H54 (cell line): ENCODE results near the gene CTTN.

Source experiments
- DNase-seq: peaks from one replicate; pipeline ENCODE4 v3.0.0; 2011; ENCODE audit warnings: low spot score, mixed read lengths; ENCODE audit not compliant: insufficient read length
- FAIRE-seq: peaks from 3 replicates; lab custom pipeline; 2011; peaks lifted over from hg19 to GRCh38; lab: Jason Lieb, UNC
- POLR2A ChIP-seq: IDR thresholded peaks from 2 replicates; pipeline ENCODE4 v1.6.1; 2011; ENCODE audit warnings: low read depth, mild to moderate bottlenecking, low read length

The CTTN gene

GRCh38 chr11:70471254-70471653, 72.9 kb downstream of the CTTN start:
- DNase-seq: peak; percentile 44
- no peak for FAIRE-seq
- TF ChIP-seq POLR2A: no peak

- FAIRE-seq: no peak
- no peak for DNase-seq
- no peak for TF ChIP-seq POLR2A
Observed at GRCh38 chr11:70472240-70472639, 73.9 kb downstream of the CTTN start.

- FAIRE-seq (no peak), DNase-seq (no peak)
- TF ChIP-seq POLR2A: no peak
Observed at GRCh38 chr11:70473186-70473872, 75.0 kb downstream of the CTTN start.

- FAIRE-seq: no peak
- no peak for TF ChIP-seq POLR2A
- no peak for DNase-seq
Observed at GRCh38 chr11:70473873-70474690, 75.8 kb downstream of the CTTN start.

GRCh38 chr11:70474710-70475109, 76.4 kb downstream of the CTTN start:
- no peak for DNase-seq
- no peak for TF ChIP-seq POLR2A
- FAIRE-seq: no peak

GRCh38 chr11:70476669-70477068, 78.3 kb downstream of the CTTN start:
- no peak for FAIRE-seq

GRCh38 chr11:70477176-70477575, 78.8 kb downstream of the CTTN start:
- no peak for TF ChIP-seq POLR2A
- DNase-seq (no peak), FAIRE-seq (no peak)

More at GRCh38 chr11:70476669-70477068, 78.3 kb downstream of the CTTN start:
- no peak for DNase-seq
- TF ChIP-seq POLR2A: no peak

- no peak for FAIRE-seq
- no peak for DNase-seq
- TF ChIP-seq POLR2A: no peak
Observed at GRCh38 chr11:70477609-70478008, 79.3 kb downstream of the CTTN start.

GRCh38 chr11:70478166-70478890, 80.0 kb downstream of the CTTN start:
- DNase-seq: no peak
- no peak for FAIRE-seq
- no peak for TF ChIP-seq POLR2A

GRCh38 chr11:70480711-70481110, 82.4 kb downstream of the CTTN start:
- no peak for FAIRE-seq
- no peak for DNase-seq
- no peak for TF ChIP-seq POLR2A

- FAIRE-seq (peak; percentile 88), DNase-seq (peak; percentile 95)
- TF ChIP-seq POLR2A: no peak
Observed at GRCh38 chr11:70481625-70482528, 83.5 kb downstream of the CTTN start.

GRCh38 chr11:70482529-70482917, 84.2 kb downstream of the CTTN start:
- TF ChIP-seq POLR2A: no peak
- DNase-seq (no peak), FAIRE-seq (no peak)

- FAIRE-seq (no peak), DNase-seq (peak; percentile 85)
- TF ChIP-seq POLR2A: no peak
Observed at GRCh38 chr11:70483077-70483861, 84.9 kb downstream of the CTTN start.
